HUES64 (cell line): ENCODE results near the gene METTL1.

ENCODE experiments used
- H3K27ac ChIP-seq: 2 replicates; pipeline ENCODE4 v1.7.0; 2013; ENCODE audit warnings: low read depth, low read length, inconsistent platforms
- H3K27me3 ChIP-seq: 2 replicates; pipeline ENCODE4 v1.6.1; 2013; ENCODE audit warnings: mild to moderate bottlenecking, low read length; ENCODE audit not compliant: insufficient read depth
- H3K36me3 ChIP-seq: 2 replicates; pipeline ENCODE4 v1.6.1; 2013; ENCODE audit warnings: mild to moderate bottlenecking, low read length; ENCODE audit not compliant: insufficient read depth
- H3K4me1 ChIP-seq: 2 replicates; pipeline ENCODE4 v1.6.1; 2013; ENCODE audit warnings: mild to moderate bottlenecking, low read length, moderate library complexity; ENCODE audit not compliant: insufficient read depth
- H3K4me3 ChIP-seq: 2 replicates; pipeline ENCODE4 v1.5.1; 2013; ENCODE audit warnings: mild to moderate bottlenecking, low read length, moderate library complexity
- H3K9ac ChIP-seq: 2 replicates; pipeline ENCODE4 v1.6.1; 2013; ENCODE audit warnings: mild to moderate bottlenecking, low read depth, low read length
- H3K9me3 ChIP-seq: 2 replicates; pipeline ENCODE4 v1.6.1; 2013; ENCODE audit warnings: low read depth, low read length; ENCODE audit not compliant: insufficient read depth
- WGBS: fragments of 150-250, 120-280 bp; methylation state at CpG from one replicate; pipeline ENCODE4 v1.1.7; 2013; ENCODE audit warnings: missing lambda C conversion rate; 5-methylcytosine and 5-hydroxymethylcytosine counted together

The METTL1 gene

DNA sequence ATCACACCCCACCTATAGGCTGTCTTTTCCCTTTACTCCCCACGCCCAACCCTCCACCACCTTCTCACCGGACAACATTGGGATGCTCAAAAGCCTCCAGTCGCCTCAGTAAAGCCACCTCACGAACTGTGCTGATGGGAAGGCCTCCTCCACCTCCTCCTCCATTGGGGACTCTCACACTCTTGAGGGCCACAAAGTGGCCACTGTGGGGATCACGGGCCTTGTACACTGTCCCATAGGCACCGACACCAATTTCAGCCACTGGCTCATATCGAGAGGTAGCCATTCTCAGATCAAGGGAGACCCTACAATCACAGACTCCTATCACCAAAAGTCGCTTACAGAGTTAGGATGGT, 20.5 kb downstream of the METTL1 start:
- Histone ChIP-seq H3K4me3 (peak overlapping the region; percentile 87), H3K27ac (peak overlapping the region; percentile 70; the same call in 1 of the 2 replicates), H3K4me1 (peaks cover 17% of the 10 kb centered on the region), H3K36me3 (peaks cover 42% of the 10 kb centered on the region), H3K9me3 (no peaks in the 10 kb centered on the region), H3K27me3 (peaks cover 28% of the 10 kb centered on the region), H3K9ac (peak overlapping the region; percentile 94)
- 10% methylated on average over 8 of the region's 8 CpGs for WGBS

- H3K36me3 ChIP-seq, result peaks cover 48% of the 10 kb centered on the region
- H3K4me3 ChIP-seq, result peak overlapping the region; percentile 87
- H3K4me1 ChIP-seq, result peaks cover 12% of the 10 kb centered on the region
- H3K27me3 ChIP-seq, result peaks cover 22% of the 10 kb centered on the region
- WGBS, result 91% methylated on average over 15 of the region's 15 CpGs
- H3K27ac ChIP-seq, result no peak overlapping the region; the same call in 1 of the 2 replicates
- peak overlapping the region; percentile 94 for H3K9ac ChIP-seq
- H3K9me3 ChIP-seq, result no peaks in the 10 kb centered on the region
These were observed 21.1 kb downstream of the METTL1 start for GRCh38 chr12:57750561-57751431.

DNA sequence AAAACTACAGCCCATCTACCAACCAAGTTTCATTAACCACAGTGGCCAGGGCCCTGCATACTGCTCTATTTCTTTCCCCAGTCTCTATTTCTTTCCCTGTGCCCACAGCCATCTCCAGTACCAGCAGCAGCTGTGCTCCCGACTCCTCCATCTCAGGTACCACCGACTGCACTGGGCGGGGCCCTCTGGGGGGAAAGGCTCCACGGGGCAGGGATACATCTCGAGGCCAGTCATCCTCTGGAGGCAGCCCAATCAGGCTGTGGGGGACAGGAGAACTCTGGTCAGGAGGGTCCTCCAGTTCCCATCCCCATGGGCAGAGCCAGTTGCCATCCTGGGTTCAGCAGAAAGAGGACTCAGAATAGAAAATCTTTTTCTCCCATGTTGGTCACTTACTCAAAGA, 22.8 kb downstream of the METTL1 start:
- Histone ChIP-seq H3K4me1 (peaks cover 11% of the 10 kb centered on the region), H3K9ac (no peak overlapping the region), H3K27me3 (peaks cover 12% of the 10 kb centered on the region), H3K4me3 (no peak overlapping the region), H3K9me3 (no peaks in the 10 kb centered on the region), H3K36me3 (peaks cover 49% of the 10 kb centered on the region), H3K27ac (no peak overlapping the region)
- 96% methylated on average over 5 of the region's 5 CpGs for WGBS

- WGBS, result 91% methylated on average over 3 of the region's 3 CpGs
- no peak overlapping the region for H3K27ac ChIP-seq
- peaks cover 21% of the 10 kb centered on the region for H3K27me3 ChIP-seq
- no peaks in the 10 kb centered on the region; the same call in 1 of the 2 replicates for H3K4me1 ChIP-seq
- no peak overlapping the region for H3K9ac ChIP-seq
- H3K36me3 ChIP-seq, result peaks cover 49% of the 10 kb centered on the region
- H3K9me3 ChIP-seq, result no peaks in the 10 kb centered on the region
- H3K4me3 ChIP-seq, result peak overlapping the region; percentile 67
These were observed 25.9 kb downstream of the METTL1 start for GRCh38 chr12:57746025-57746424.

DNA sequence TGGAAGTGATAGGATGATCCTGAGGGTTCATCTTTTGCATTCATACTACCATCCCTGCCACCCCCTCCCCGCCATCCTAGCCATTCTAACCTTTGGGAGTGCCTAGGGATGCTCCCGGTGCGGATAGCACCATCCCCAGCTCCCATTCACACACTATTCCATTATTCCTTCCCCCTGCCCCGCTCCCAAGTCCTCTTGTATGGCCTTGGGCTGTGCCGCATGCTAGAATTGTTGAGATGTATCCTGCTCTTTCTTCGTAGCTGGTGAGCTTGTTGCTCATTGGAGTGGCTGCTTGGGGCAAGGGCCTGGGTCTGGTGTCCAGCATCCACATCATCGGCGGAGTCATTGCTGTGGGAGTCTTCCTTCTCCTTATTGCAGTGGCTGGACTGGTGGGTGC, 26.4 kb downstream of the METTL1 start:
- peak overlapping the region; percentile 84 for H3K9ac ChIP-seq
- H3K4me3 ChIP-seq, result peak overlapping the region; percentile 67
- peaks cover 43% of the 10 kb centered on the region for H3K36me3 ChIP-seq
- H3K9me3 ChIP-seq, result no peaks in the 10 kb centered on the region
- peak overlapping the region; percentile 96 for H3K27ac ChIP-seq
- WGBS, result 53% methylated on average over 8 of the region's 8 CpGs
- no peaks in the 10 kb centered on the region for H3K4me1 ChIP-seq
- peaks cover 26% of the 10 kb centered on the region for H3K27me3 ChIP-seq

DNA sequence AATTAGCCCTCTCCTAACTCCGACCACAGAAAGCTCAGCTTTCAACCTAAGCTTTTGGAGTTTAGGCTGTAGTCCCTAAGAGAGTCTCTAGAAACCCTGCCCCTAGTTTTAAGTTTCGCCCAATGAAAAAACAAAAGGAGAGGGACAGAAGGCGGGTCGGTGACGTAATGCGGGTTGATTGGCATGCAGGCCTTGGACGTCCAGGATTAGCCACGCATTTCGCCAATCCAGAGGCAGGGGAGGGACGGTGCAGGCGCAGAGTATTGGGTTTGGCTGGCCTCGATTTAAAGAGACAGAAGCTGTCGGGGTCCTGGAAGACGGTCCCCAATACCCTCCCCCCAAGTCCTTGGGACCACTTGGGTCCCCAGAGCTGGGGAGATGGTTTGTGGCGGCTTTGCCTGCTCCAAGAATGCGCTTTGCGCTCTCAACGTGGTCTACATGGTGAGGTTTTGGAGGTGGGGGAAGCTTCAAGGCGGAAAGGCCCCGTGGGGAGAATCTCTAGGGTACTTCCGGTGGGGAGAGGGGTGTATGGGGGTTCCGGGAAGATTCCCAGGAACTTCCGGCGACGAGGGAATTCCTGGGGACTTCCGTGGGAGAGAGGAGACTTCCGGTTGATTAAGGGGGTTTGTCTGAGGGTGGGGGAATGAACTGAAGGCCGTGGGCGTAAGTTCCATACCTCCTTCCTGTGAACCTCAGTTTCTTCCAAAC, 27.0 kb downstream of the METTL1 start, which contains the start of gene TSPAN31:
Gene TSPAN31 (plus strand): TSS at position 263 of the 708 bp plus-strand sequence. CDS start 116 bp downstream, at position 379.
- Histone ChIP-seq H3K4me1 (no peaks in the 10 kb centered on the region), H3K9ac (peak within 1 kb of the TSS; percentile 84), H3K36me3 (peaks cover 38% of the 10 kb centered on the region), H3K27me3 (peaks cover 32% of the 10 kb centered on the region), H3K9me3 (no peaks in the 10 kb centered on the region), H3K4me3 (peak within 1 kb of the TSS; percentile 67), H3K27ac (peak within 1 kb of the TSS; percentile 96)
- 2% methylated on average over 29 of the region's 29 CpGs for WGBS

- Histone ChIP-seq H3K4me1 (0 out of 2 replicates have a peak, but pooled peaks cover under 1% of the 10 kb centered on the region), H3K9me3 (no peaks in the 10 kb centered on the region), H3K36me3 (peaks cover 34% of the 10 kb centered on the region), H3K9ac (peak overlapping the region; percentile 84), H3K27ac (peak overlapping the region; percentile 96; the same call in 1 of the 2 replicates), H3K4me3 (peak overlapping the region; percentile 67), H3K27me3 (peaks cover 38% of the 10 kb centered on the region)
- WGBS, result 29% methylated on average over 21 of the region's 21 CpGs
These were observed 27.6 kb downstream of the METTL1 start for GRCh38 chr12:57744194-57744776.

DNA sequence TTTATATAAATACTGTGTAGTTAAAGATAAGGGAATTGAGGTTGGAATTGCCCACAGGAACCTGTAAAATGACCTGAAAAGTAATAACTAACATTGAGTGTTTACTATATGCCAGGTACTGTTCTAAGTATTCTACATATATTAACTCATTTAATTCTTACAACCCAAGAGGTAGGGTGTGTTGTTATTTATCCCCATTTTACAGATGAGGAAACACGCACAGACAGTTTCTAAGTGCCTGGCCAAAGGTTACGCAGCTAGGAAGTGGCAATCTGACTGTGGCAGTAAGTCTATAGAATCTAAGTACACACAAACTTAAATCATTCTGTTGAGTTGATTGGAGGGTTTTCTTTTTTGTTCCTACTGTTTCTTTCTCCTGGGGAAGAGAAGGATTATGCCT, 28.1 kb downstream of the METTL1 start:
- Histone ChIP-seq H3K9me3 (no peaks in the 10 kb centered on the region), H3K4me1 (0 out of 2 replicates have a peak, but pooled peaks cover 4% of the 10 kb centered on the region), H3K36me3 (peaks cover 29% of the 10 kb centered on the region), H3K9ac (no peak overlapping the region), H3K4me3 (0 out of 2 replicates have a peak overlapping the region, but pooled peaks have one; percentile 67), H3K27me3 (peaks cover 43% of the 10 kb centered on the region), H3K27ac (no peak overlapping the region)
- WGBS, result 100% methylated on average over 2 of the region's 2 CpGs

GRCh38 chr12:57741844-57742738, 29.8 kb downstream of the METTL1 start:
- Histone ChIP-seq H3K27me3 (peaks cover 59% of the 10 kb centered on the region), H3K9me3 (no peaks in the 10 kb centered on the region)

DNA sequence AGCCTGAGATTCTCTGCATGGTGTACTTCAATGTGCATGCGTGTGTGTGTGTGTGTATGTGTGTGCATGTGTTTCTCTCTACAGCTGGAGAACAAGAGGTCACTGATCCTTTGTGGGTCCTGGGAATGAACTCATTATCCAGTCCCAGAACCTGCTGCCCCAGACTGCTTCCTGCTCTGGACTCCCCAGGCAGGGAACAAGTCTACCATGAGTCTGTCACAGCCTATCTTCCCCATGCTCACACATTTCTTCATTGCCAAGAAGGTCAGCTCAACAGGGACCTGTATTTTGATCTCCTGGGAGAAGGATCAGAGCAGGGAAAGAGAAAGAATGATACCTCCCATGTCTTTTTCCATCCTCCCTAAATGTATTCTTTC, 30.5 kb downstream of the METTL1 start:
- WGBS, result 83% methylated on average over 1 of the region's 1 CpG
- peaks cover 12% of the 10 kb centered on the region for H3K4me1 ChIP-seq
- H3K4me3 ChIP-seq, result no peak overlapping the region
- H3K27ac ChIP-seq, result no peak overlapping the region
- peaks cover 7% of the 10 kb centered on the region for H3K36me3 ChIP-seq
- peaks cover 66% of the 10 kb centered on the region for H3K27me3 ChIP-seq
- no peak overlapping the region for H3K9ac ChIP-seq
- H3K9me3 ChIP-seq, result no peaks in the 10 kb centered on the region

More at GRCh38 chr12:57741844-57742738, 29.8 kb downstream of the METTL1 start:
- H3K4me3 ChIP-seq, result no peak overlapping the region
- WGBS, result 59% methylated on average over 14 of the region's 14 CpGs
- H3K27ac ChIP-seq, result no peak overlapping the region
- H3K36me3 ChIP-seq, result peaks cover 14% of the 10 kb centered on the region
- no peak overlapping the region for H3K9ac ChIP-seq
- H3K4me1 ChIP-seq, result peaks cover 5% of the 10 kb centered on the region; the same call in 1 of the 2 replicates
